IMR-90 (cell line): ENCODE measurements around the gene ARPIN. TPM values are rescaled to one million over a fixed set of nuclear protein-coding genes. Genes with fewer than 3 reads are reported as not detected.

Experiments
- ATAC-seq: fragments of 200-7000 bp; cut with Tn5 transposase; 2 replicates; pipeline ENCODE4 v1.9.1; 2020; ENCODE audit warnings: low read depth, mild to moderate bottlenecking, moderate library complexity
- BruUV-seq: library from RNA; stranded (reverse); fragments of 400-500 nt; replicated peaks from 2 replicates; lab custom pipeline; 2021; lab: Mats Ljungman, UMichigan
- CTCF ChIA-PET: fragments of 300-600 bp; formaldehyde crosslinking; extraction: SDS; loops from one replicate; lab custom pipeline; 2021; ENCODE audit warnings: antibody characterized with exemption; lab: Yijun Ruan, JAX
- POLR2A ChIA-PET: fragments of 300-600 bp; sonication (Branson Sonifier 250); formaldehyde crosslinking; loops from one replicate; lab custom pipeline; 2022; ENCODE audit warnings: antibody characterized with exemption; ENCODE audit not compliant: unreplicated experiment; lab: Charles Lee
- DNase-seq: peaks from one replicate; pipeline ENCODE4 v3.0.0; 2013
- H2AFZ ChIP-seq: replicated peaks from 2 replicates; pipeline ENCODE3; 2013; ENCODE audit warnings: low read length, mild to moderate bottlenecking; ENCODE audit not compliant: poor library complexity
- H2AK5ac ChIP-seq: 2 replicates; pipeline ENCODE4 v1.6.1; 2013; ENCODE audit warnings: low read depth, low read length, inconsistent platforms
- H2AK9ac ChIP-seq: replicated peaks from 2 replicates; pipeline ENCODE3; 2013; ENCODE audit warnings: mild to moderate bottlenecking, low read depth, low read length, moderate library complexity; ENCODE audit not compliant: poor library complexity
- H2BK120ac ChIP-seq: 2 replicates; pipeline ENCODE4 v1.6.1; 2013; ENCODE audit warnings: low read depth, low read length, inconsistent platforms
- H2BK15ac ChIP-seq: 3 replicates; pipeline ENCODE4 v1.6.1; 2013; ENCODE audit warnings: low read depth, low read length, inconsistent platforms
- H2BK20ac ChIP-seq: 2 replicates; pipeline ENCODE4 v1.6.1; 2013; ENCODE audit warnings: low read depth, mild to moderate bottlenecking, inconsistent platforms, low read length, moderate library complexity
- H2BK5ac ChIP-seq: 2 replicates; pipeline ENCODE4 v1.6.1; 2013; ENCODE audit warnings: mild to moderate bottlenecking, low read depth, low read length, inconsistent platforms; ENCODE audit not compliant: poor library complexity, severe bottlenecking
- H3K14ac ChIP-seq: replicated peaks from 2 replicates; pipeline ENCODE4 v1.6.1; 2013; ENCODE audit warnings: low read depth, low read length, inconsistent platforms
- H3K18ac ChIP-seq: 2 replicates; pipeline ENCODE4 v1.6.1; 2013; ENCODE audit warnings: low read depth, low read length, control low read depth
- H3K23ac ChIP-seq: 2 replicates; pipeline ENCODE4 v1.6.1; 2013; ENCODE audit warnings: low read depth, low read length, inconsistent platforms
- H3K27ac ChIP-seq: 2 replicates; pipeline ENCODE4 v1.5.1; 2013; ENCODE audit warnings: mild to moderate bottlenecking, control low read depth, low read length; ENCODE audit not compliant: insufficient read depth
- H3K27me3 ChIP-seq: 2 replicates; pipeline ENCODE4 v1.6.1; 2013; ENCODE audit warnings: low read length; ENCODE audit not compliant: control insufficient read depth, insufficient read depth
- H3K36me3 ChIP-seq: 2 replicates; pipeline ENCODE4 v1.6.1; 2013; ENCODE audit warnings: low read length, mixed read lengths; ENCODE audit not compliant: control insufficient read depth, insufficient read depth
- H3K4ac ChIP-seq: 2 replicates; pipeline ENCODE4 v1.6.1; 2013; ENCODE audit warnings: low read depth, low read length, inconsistent platforms
- H3K4me1 ChIP-seq: 2 replicates; pipeline ENCODE4 v1.6.1; 2013; ENCODE audit warnings: low read length, mixed read lengths; ENCODE audit not compliant: control insufficient read depth, insufficient read depth
- H3K4me2 ChIP-seq: 2 replicates; pipeline ENCODE4 v1.6.1; 2013; ENCODE audit warnings: low read depth, mild to moderate bottlenecking, control low read depth, low read length, moderate library complexity
- H3K4me3 ChIP-seq: 2 replicates; pipeline ENCODE4 v1.5.1; 2013; ENCODE audit warnings: low read depth, mild to moderate bottlenecking, control low read depth, low read length, moderate library complexity; ENCODE audit not compliant: insufficient read depth
- H3K56ac ChIP-seq: 2 replicates; pipeline ENCODE4 v1.6.1; 2013; ENCODE audit warnings: low read length, inconsistent platforms; ENCODE audit not compliant: insufficient read depth; ENCODE audit errors: extremely low read depth
- H3K79me1 ChIP-seq, 2 experiments: 2 replicates each; pipeline ENCODE4 v1.6.1; 2013; ENCODE audit warnings: low read length in 2 of 2, inconsistent platforms in 1 of 2, low read depth in 1 of 2
- H3K9ac ChIP-seq: 2 replicates; pipeline ENCODE4 v1.6.1; 2013; ENCODE audit warnings: low read depth, low read length, control low read depth
- H3K9me1 ChIP-seq: 2 replicates; pipeline ENCODE4 v1.6.1; 2013; ENCODE audit warnings: low read length, inconsistent platforms; ENCODE audit not compliant: insufficient read depth
- H3K9me3 ChIP-seq: 2 replicates; pipeline ENCODE4 v1.6.1; 2013; ENCODE audit warnings: low read length; ENCODE audit not compliant: control insufficient read depth, insufficient read depth
- H4K20me1 ChIP-seq: 2 replicates; pipeline ENCODE4 v1.6.1; 2013; ENCODE audit warnings: low read length, inconsistent platforms; ENCODE audit not compliant: insufficient read depth
- H4K5ac ChIP-seq: 2 replicates; pipeline ENCODE4 v1.6.1; 2013; ENCODE audit warnings: mild to moderate bottlenecking, low read depth, low read length, control low read depth
- H4K8ac ChIP-seq, 2 experiments: 2 replicates each; pipeline ENCODE4 v1.6.1; 2013; ENCODE audit warnings: low read depth in 2 of 2, low read length in 2 of 2, control low read depth in 1 of 2, inconsistent platforms in 1 of 2
- H4K91ac ChIP-seq: 2 replicates; pipeline ENCODE4 v1.6.1; 2013; ENCODE audit warnings: low read depth, low read length, inconsistent platforms; ENCODE audit not compliant: insufficient read depth
- CEBPB ChIP-seq: IDR thresholded peaks from 2 replicates; pipeline ENCODE4 v1.6.1; 2012; ENCODE audit warnings: low read depth, low read length, improper control_type of control experiment
- CHD1 ChIP-seq: IDR thresholded peaks from 2 replicates; pipeline ENCODE4 v1.6.1; 2012; ENCODE audit warnings: low read depth, low read length, improper control_type of control experiment
- ELK1 ChIP-seq: fragments of 150-350 bp; IDR thresholded peaks from 2 replicates; pipeline ENCODE4 v1.6.1; 2016; ENCODE audit warnings: low read depth, mild to moderate bottlenecking, low read length, moderate library complexity, borderline replicate concordance
- FOS ChIP-seq: fragments of 150-350 bp; IDR thresholded peaks from 2 replicates; pipeline ENCODE4 v1.6.1; 2016; ENCODE audit warnings: low read depth, low read length
- MAZ ChIP-seq: IDR thresholded peaks from 2 replicates; pipeline ENCODE4 v1.6.1; 2012; ENCODE audit warnings: low read depth, mild to moderate bottlenecking, low read length, improper control_type of control experiment, moderate library complexity, borderline replicate concordance
- MXI1 ChIP-seq: IDR thresholded peaks from 2 replicates; pipeline ENCODE4 v1.6.1; 2012; ENCODE audit warnings: low read depth, mild to moderate bottlenecking, low read length, moderate library complexity, borderline replicate concordance
- NFE2L2 ChIP-seq: fragments of 150-350 bp; IDR thresholded peaks from 2 replicates; pipeline ENCODE4 v1.6.1; 2016; ENCODE audit warnings: low read depth, mild to moderate bottlenecking, low read length
- RAD21 ChIP-seq: IDR thresholded peaks from 2 replicates; pipeline ENCODE4 v1.6.1; 2012; ENCODE audit warnings: low read length, improper control_type of control experiment
- RCOR1 ChIP-seq: IDR thresholded peaks from 2 replicates; pipeline ENCODE4 v1.6.1; 2012; ENCODE audit warnings: mild to moderate bottlenecking, low read length, improper control_type of control experiment; ENCODE audit not compliant: insufficient replicate concordance
- RFX5 ChIP-seq: IDR thresholded peaks from 2 replicates; pipeline ENCODE4 v1.8.0; 2012; ENCODE audit warnings: low read depth, mild to moderate bottlenecking, low read length, moderate library complexity
- SMC3 ChIP-seq: fragments of 150-350 bp; IDR thresholded peaks from 2 replicates; pipeline ENCODE4 v1.6.1; 2016; ENCODE audit warnings: low read depth, mild to moderate bottlenecking, antibody characterized with exemption, low read length, moderate library complexity
- USF2 ChIP-seq: fragments of 150-350 bp; IDR thresholded peaks from 2 replicates; pipeline ENCODE4 v1.6.1; 2017; ENCODE audit warnings: mild to moderate bottlenecking, antibody characterized with exemption, low read length, low read depth
- WGBS, 2 experiments: methylation state at CpG; one replicate each; pipeline versions ENCODE4 v1.1.5 to v1.1.7; 2013; ENCODE audit warnings: missing lambda C conversion rate in 2 of 2; ENCODE audit not compliant: insufficient read length in 1 of 2; ENCODE audit errors: extremely low coverage in 2 of 2; 5-methylcytosine and 5-hydroxymethylcytosine counted together
- dilution Hi-C: fragments of 300-500 bp; cut with HindIII; formaldehyde crosslinking; loops from one replicate; pipeline ENCODE4 v1.14.3; 2018; ENCODE audit warnings: low sequenced_read_pairs; ENCODE audit not compliant: unreplicated experiment
- in situ Hi-C: fragments of 300-500 bp; cut with MboI; formaldehyde crosslinking; loops from 3 replicates; pipeline ENCODE4 v1.14.3; 2019; ENCODE audit warnings: low sequenced_read_pairs, inconsistent platforms, mixed read lengths
- intact Hi-C: fragments of 100-400 bp; cut with micrococcal nuclease; formaldehyde crosslinking; loops from 2 replicates; pipeline ENCODE4 v1.10.0; 2022
- polyA plus RNA-seq, 3 experiments: library from polyadenylated mRNA; depleted of rRNA; stranded (reverse); fragments of >200 nt; gene quantifications; 2 replicates each; pipeline ENCODE4 v1.2.3, GENCODE V29; 2012; ENCODE audit warnings: low replicate concordance in 1 of 3
- total RNA-seq: library from RNA; depleted of rRNA; stranded (reverse); fragments of >200 nt; gene quantifications from 2 replicates; pipeline ENCODE4 v1.2.3, GENCODE V29; 2012

ARPIN gene
- total and polyA plus RNA-seq, 2 of the 4 experiments (the other 2 are of a cell fraction), result 3.9 to 8.8 TPM

- Histone ChIP-seq H3K4me3 (no peak overlapping the region), H3K56ac (no peak overlapping the region), H2BK5ac (no peak overlapping the region), H2AFZ (no peak overlapping the region), H3K9ac (no peak overlapping the region), H3K36me3 (peaks cover 32% of the 10 kb centered on the region), H4K91ac (no peak overlapping the region), H4K8ac (no peak overlapping the region), H3K4me1 (no peaks in the 10 kb centered on the region), H3K9me1 (no peaks in the 10 kb centered on the region), H3K14ac (no peak overlapping the region), H3K4me2 (no peak overlapping the region), H2AK5ac (no peak overlapping the region), H2AK9ac (no peak overlapping the region), H3K27me3 (no peaks in the 10 kb centered on the region), H3K9me3 (no peaks in the 10 kb centered on the region), H2BK20ac (no peak overlapping the region), H3K18ac (no peak overlapping the region), H3K79me1 (no peaks in the 10 kb centered on the region; a peak in 1 of 4 replicates), H3K23ac (no peak overlapping the region), H4K5ac (no peak overlapping the region), H2BK120ac (no peak overlapping the region), H2BK15ac (no peak overlapping the region), H4K20me1 (no peaks in the 10 kb centered on the region; the same call in 1 of the 2 replicates), H3K27ac (no peak overlapping the region), H3K4ac (no peak overlapping the region)
- DNase-seq (no peak), ATAC-seq (no peak)
- dilution Hi-C loops, result no loop called here
- ChIA-PET POLR2A (no interaction called here), CTCF (no interaction called here)
- intact Hi-C loops, result no loop called here
- WGBS, 2 experiments, result 100% methylated on average over 3 of the region's 5 CpGs; no CpG with 5 or more reads in 1 of the 2 experiments
- no peak for TF ChIP-seq USF2
- TF ChIP-seq RFX5, result no peak
- TF ChIP-seq NFE2L2, result no peak
- no peak for TF ChIP-seq MXI1
- no peak for TF ChIP-seq SMC3
- no peak for TF ChIP-seq MAZ
- no peak for TF ChIP-seq FOS
- TF ChIP-seq CEBPB, result no peak
- no peak for TF ChIP-seq RCOR1
- no peak for TF ChIP-seq CHD1
- TF ChIP-seq ELK1, result no peak
- no peak for TF ChIP-seq RAD21
- in situ Hi-C loops, result no loop called here
- no TSS peak for BruUV-seq
Measured at GRCh38 chr15:89905846-89906378, 6.8 kb downstream of the ARPIN start.
